ENCODE measurements around the gene IMPG2. TPM values are rescaled to one million over a fixed set of nuclear protein-coding genes. Genes with fewer than 3 reads are reported as not detected.
"Not testable (repeated sequence)": the region's sequence is repeated elsewhere in the genome, so short reads cannot be mapped to it uniquely, and the experiment has no call there.

Gene IMPG2
- total RNA-seq (ENCODE audit: insufficient read depth, low replicate concordance), result 2.6 TPM

DNA sequence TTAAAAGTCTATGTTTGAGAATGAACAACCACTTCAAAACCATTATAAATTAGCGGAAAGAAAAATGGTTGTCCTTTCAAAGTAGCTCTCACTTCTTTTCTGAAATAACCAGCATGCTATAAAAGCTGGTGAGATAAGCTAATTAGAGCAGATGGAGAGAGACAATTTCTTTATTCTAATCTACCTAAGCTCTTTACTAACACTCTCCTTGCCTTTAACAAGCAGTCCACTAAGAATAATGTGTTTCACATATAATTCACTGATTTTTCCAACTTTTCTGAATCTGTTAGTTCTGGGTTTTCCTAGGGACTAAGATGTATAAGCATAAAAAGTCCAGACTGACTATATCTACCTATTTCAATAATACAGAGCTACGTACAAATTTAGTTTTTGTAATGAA lies at the start of gene IMPG2:
Gene IMPG2, minus strand, starts transcription at position 101 of the 400 bp plus-strand sequence. CDS start 203 bp downstream, outside the sequence.
- no peak for DNase-seq (ENCODE audit: low spot score)

DNA sequence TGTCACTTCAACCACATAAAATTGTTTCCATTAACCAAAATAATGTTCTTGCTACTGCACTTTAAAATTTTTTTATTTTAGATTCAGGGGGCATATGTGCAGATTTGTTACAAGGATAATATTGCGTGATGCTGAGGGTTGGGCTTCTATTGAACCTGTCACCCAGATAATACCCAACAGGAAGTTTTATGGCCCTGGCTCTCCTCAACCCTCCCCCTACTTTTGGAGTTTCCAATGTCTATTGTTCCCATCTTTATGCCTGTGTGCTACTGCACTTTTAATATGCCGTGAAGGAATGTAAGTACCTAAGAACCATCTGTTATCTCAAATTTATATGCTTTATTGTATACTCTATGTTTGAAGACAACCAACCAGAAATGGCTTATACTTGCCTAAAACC lies 42.0 kb upstream of the IMPG2 start:
- DNase-seq (ENCODE audit: low spot score), result no peak

DNA sequence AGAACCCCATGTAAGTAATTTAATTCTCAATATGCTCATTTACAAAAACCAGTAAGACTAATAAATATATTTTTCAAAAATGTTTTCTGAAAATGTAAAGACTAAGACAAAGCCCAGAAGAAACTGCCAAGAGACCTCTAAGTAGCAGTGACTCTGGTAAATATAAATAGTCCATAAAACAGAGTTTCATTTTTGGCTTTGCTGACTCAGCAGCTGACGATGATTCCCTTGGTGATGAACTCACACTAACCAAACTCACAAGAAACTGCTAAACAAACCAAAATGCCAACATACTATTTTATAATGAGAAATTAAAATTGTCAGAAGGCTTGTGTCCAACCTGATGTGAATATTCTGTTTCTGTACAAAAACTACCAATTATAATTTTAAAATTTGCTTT lies 31.5 kb upstream of the IMPG2 start:
- DNase-seq (ENCODE audit: low spot score), result no peak

GRCh38 chr3:101340591-101340990 lies 20.2 kb upstream of the IMPG2 start:
- DNase-seq (ENCODE audit: low spot score), result no peak

DNA sequence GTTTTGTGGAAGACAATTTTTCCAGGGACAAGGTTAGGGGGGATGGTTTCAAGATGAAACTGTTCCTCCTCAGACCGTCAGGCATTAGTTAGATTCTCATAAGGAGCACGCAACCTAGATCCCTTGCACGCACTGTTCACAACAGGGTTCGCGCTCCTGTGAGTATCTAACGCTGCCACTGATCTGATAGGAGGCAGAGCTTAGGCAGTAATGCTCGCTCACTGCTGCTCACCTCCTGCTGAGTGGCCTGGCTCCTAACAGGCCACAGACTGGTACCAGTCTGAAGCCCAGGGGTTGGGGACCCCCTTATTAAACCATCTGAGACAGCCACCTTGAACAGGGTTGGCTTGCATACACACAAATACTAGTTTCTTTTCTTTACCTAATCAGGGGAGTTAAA lies 13.5 kb upstream of the IMPG2 start:
- DNase-seq (ENCODE audit: low spot score), result no peak

DNA sequence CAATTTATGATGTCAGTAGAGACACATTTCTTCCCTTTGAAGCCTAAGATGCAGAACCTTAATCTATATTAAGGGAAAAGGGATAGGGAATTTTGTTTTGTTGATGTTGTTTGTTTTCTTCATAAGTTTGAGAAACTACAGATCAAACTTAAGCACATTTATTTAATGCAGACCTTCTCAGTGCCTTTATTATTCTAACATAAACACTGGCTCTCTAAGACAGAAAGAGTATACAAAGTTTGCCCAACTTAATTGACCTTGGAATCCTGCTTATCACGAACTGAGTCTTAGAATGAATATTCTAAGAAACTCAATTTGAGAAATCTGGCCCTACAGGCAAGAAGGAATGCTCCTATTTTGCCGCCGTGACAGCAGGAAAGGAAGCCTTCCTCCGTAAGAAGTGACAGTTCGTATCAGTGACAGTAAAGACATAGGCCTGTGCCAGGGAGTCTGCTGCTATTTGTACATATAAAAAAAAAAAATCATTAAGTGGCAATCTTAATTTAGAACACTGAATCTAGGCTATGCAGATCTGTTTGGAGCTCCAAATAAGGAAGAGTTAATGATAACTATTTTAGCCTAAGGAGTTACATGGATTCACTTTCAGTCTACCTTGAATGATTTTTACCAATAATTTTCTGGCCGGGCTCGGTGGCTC lies 8.8 kb upstream of the IMPG2 start:
- DNase-seq (ENCODE audit: low spot score), result no peak

DNA sequence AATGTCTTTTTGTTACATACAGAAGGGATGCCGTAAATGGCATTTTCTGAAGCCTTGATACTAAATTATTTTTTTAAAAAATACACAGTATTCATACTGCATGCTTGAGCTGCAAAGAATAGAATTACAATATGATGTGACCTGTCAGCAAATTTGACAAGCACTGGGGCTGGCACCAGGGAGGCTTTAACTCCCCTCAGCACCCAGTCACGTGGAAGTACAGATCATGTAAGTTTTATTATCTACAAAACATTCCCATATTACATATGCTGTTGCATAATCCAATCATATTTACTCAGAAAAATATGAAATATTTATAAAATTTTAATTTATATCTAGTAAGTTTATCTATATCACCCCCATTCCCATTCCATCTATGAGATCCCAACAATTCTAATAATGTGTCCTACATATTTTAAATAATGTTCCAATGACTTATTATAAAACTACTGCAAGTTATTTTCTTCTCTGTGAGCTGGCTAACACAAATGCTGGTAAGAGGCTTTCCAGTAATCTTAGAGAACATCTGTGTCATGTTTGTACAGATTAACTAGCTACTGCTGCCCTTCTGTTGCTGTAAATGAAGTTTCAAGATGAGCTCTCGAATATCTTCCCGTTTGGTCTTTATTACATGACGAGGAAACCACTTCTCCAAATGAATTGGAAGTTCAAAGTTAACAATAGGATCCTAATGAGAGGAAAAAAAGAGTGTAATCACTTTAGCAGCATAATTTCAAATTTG lies 5.2 kb upstream of the IMPG2 start:
- DNase-seq (ENCODE audit: low spot score), result peak; percentile 62

GRCh38 chr3:101319531-101319930 lies 844 bp downstream of the IMPG2 start:
- no peak for DNase-seq (ENCODE audit: low spot score)

DNA sequence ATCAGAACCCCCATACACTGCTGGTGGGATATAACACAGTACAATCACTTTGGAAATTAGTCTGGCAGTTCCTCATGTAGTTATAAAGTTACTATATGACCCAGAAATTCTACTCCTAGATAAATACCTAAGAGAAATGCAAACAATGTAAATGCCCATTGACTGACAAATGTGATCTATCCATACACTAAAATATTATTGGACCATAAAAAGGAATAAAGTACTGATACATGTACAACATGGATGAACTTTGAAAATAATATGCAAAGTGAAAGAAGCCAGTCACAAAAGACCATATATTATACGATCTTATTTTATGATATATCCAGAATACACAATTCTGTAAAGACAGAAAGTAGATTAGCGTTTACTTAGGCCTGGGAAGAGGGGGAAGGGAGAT lies 7.8 kb downstream of the IMPG2 start:
- DNase-seq (ENCODE audit: low spot score), result no peak

GRCh38 chr3:101311676-101312075 lies 8.7 kb downstream of the IMPG2 start:
- peak; percentile 29 for DNase-seq (ENCODE audit: low spot score)

GRCh38 chr3:101310978-101311375 lies 9.4 kb downstream of the IMPG2 start:
- DNase-seq (ENCODE audit: low spot score), result no peak

GRCh38 chr3:101308147-101308772 lies 12.1 kb downstream of the IMPG2 start:
- DNase-seq (ENCODE audit: low spot score), result not testable (repeated sequence)

GRCh38 chr3:101303836-101304235 lies 16.5 kb downstream of the IMPG2 start:
- DNase-seq (ENCODE audit: low spot score), result no peak

GRCh38 chr3:101303089-101303731 lies 17.2 kb downstream of the IMPG2 start:
- DNase-seq (ENCODE audit: low spot score), result peak; percentile 37

DNA sequence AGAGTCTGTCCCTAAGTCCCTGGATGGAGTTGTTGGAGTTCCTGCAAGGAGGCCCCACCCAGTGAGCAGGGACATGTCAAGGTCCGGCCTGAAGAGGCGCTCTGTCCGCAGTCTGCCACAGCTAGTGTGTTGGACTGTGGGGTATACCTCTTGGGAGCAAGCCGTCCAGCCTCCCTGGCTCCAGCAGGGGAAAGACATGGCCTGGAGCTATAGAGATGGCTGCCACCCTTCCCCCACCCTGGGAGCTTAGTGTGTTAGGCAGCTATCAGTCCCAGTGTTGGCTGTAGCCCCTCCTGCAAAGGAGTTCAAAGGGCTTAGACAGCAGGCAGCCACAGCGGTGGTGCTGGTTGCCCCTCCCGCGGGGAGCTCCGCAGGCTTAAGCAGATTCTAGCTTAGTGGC lies 20.3 kb downstream of the IMPG2 start:
- DNase-seq (ENCODE audit: low spot score), result no peak

- no peak for DNase-seq (ENCODE audit: low spot score)
Measured at GRCh38 chr3:101292027-101292426, 28.3 kb downstream of the IMPG2 start.

GRCh38 chr3:101288294-101288693 lies 32.1 kb downstream of the IMPG2 start:
- DNase-seq (ENCODE audit: low spot score), result no peak

DNA sequence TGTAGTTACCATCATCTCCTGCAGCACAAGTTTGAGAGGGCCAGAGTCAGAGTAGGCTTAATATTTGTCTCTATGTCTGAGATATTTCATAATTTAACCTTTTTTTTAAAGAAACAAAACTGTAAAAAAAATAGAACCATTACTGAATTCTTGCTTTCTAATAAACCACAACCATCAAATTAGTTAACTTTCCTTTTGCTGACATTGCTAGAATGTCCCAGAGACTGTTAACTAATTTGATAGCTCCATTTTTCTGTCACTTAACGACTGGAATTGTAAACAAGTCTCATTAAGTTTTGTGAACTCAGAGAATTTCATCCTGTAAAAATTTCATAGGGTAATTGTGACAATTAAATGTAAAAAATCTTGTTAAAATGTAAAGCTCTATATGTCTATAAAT lies 35.6 kb downstream of the IMPG2 start:
- no peak for DNase-seq (ENCODE audit: low spot score)

- DNase-seq (ENCODE audit: low spot score), result peak; percentile 81
Measured at GRCh38 chr3:101281521-101282030, 38.8 kb downstream of the IMPG2 start.

GRCh38 chr3:101279765-101280385 lies 40.5 kb downstream of the IMPG2 start:
- DNase-seq (ENCODE audit: low spot score), result no peak

GRCh38 chr3:101279162-101279561 lies 41.2 kb downstream of the IMPG2 start:
- DNase-seq (ENCODE audit: low spot score), result no peak

DNA sequence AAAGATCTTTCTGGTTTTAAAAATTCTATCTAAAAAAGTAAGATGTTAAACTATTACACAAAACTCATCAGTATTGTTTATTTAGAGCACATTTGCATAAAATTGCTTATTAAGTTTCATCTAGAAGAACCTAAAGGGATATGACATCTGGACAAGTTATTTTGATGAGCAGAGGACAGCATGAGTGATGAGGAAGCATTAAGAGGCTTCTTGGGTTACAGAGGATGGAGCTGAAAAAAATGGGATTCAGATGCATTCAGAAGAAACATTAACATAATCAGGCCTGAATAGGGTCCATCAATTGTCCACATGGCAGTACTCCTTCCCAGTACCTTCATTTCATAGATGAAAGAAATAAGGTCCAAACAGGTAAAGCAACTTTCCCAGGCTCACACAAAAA lies 41.6 kb downstream of the IMPG2 start:
- no peak for DNase-seq (ENCODE audit: low spot score)
